WTC11 (cell line): ENCODE data around the gene DUOX1. TPM values are rescaled to one million over a fixed set of nuclear protein-coding genes. Genes with fewer than 3 reads are reported as not detected.
"Not testable (repeated sequence)": the region's sequence is repeated elsewhere in the genome, so short reads cannot be mapped to it uniquely, and the experiment has no call there.

Source experiments
- ATAC-seq: fragments of 200-7000 bp; cut with Tn5 transposase; 2 replicates; pipeline ENCODE4 v1.10.0; 2021; ENCODE audit warnings: mild to moderate bottlenecking, moderate library complexity
- CTCF ChIA-PET: fragments of 300-600 bp; sonication (Branson Sonifier 250); formaldehyde crosslinking; loops from one replicate; lab custom pipeline; 2021; ENCODE audit warnings: antibody characterized with exemption; lab: Charles Lee
- POLR2A ChIA-PET: fragments of 350-600 bp; sonication (Branson Sonifier 250); formaldehyde crosslinking; loops from one replicate; lab custom pipeline; 2021; ENCODE audit warnings: antibody characterized with exemption; lab: Charles Lee
- DNase-seq: peaks from one replicate; pipeline ENCODE4 v3.0.0; 2021; ENCODE audit warnings: low spot score
- H3K27ac Mint-ChIP-seq: 2 replicates; pipeline ENCODE4 v1.8.0; 2021; ENCODE audit warnings: mixed read lengths
- H3K27me3 Mint-ChIP-seq: 2 replicates; pipeline ENCODE4 v1.8.0; 2021; ENCODE audit warnings: low read depth, mild to moderate bottlenecking, moderate library complexity, mixed read lengths
- H3K36me3 Mint-ChIP-seq: 2 replicates; pipeline ENCODE4 v1.8.0; 2021; ENCODE audit warnings: mixed read lengths
- H3K4me1 Mint-ChIP-seq: 2 replicates; pipeline ENCODE4 v1.8.0; 2022; ENCODE audit warnings: mixed read lengths
- H3K4me3 Mint-ChIP-seq: 2 replicates; pipeline ENCODE4 v1.8.0; 2021; ENCODE audit warnings: mild to moderate bottlenecking, moderate library complexity, mixed read lengths
- H3K9me3 Mint-ChIP-seq: 2 replicates; pipeline ENCODE4 v1.8.0; 2021; ENCODE audit warnings: mixed read lengths
- ARID4B ChIP-seq: sonication (generic); formaldehyde crosslinking; IDR thresholded peaks from 2 replicates; pipeline ENCODE4 v1.8.0; 2023; ENCODE audit warnings: missing genetic modification reagents, mild to moderate bottlenecking, borderline replicate concordance
- ATF1 ChIP-seq: sonication (generic); formaldehyde crosslinking; IDR thresholded peaks from 2 replicates; pipeline ENCODE4 v1.8.1; 2023; ENCODE audit warnings: mild to moderate bottlenecking, moderate library complexity, missing genetic modification reagents
- ATF3 ChIP-seq: sonication (generic); formaldehyde crosslinking; conservative IDR thresholded peaks from 2 replicates; pipeline ENCODE4 v1.8.1; 2022; ENCODE audit warnings: mild to moderate bottlenecking, missing genetic modification reagents
- ATF6 ChIP-seq: sonication (generic); formaldehyde crosslinking; IDR thresholded peaks from 2 replicates; pipeline ENCODE4 v1.8.1; 2023; ENCODE audit warnings: mild to moderate bottlenecking, missing genetic modification reagents
- CREM ChIP-seq: sonication (generic); formaldehyde crosslinking; IDR thresholded peaks from 2 replicates; pipeline ENCODE4 v1.8.1; 2022; ENCODE audit warnings: mild to moderate bottlenecking, missing genetic modification reagents, moderate library complexity
- ETV6 ChIP-seq: sonication (generic); formaldehyde crosslinking; IDR thresholded peaks from 2 replicates; pipeline ENCODE4 v1.8.1; 2022; ENCODE audit warnings: mild to moderate bottlenecking, missing genetic modification reagents
- FOXP1 ChIP-seq: sonication (generic); formaldehyde crosslinking; IDR thresholded peaks from 2 replicates; pipeline ENCODE4 v1.8.0; 2022; ENCODE audit warnings: missing genetic modification reagents, mild to moderate bottlenecking, moderate library complexity, borderline replicate concordance
- FOXP4 ChIP-seq: sonication (generic); formaldehyde crosslinking; IDR thresholded peaks from 2 replicates; pipeline ENCODE4 v1.8.0; 2022; ENCODE audit warnings: mild to moderate bottlenecking, missing genetic modification reagents
- GABPB1 ChIP-seq: sonication (generic); formaldehyde crosslinking; IDR thresholded peaks from 2 replicates; pipeline ENCODE4 v1.8.1; 2023; ENCODE audit warnings: mild to moderate bottlenecking, missing genetic modification reagents
- GRHL2 ChIP-seq: fragments of 250-450 bp; sonication (Bioruptor Pico); IDR thresholded peaks from 2 replicates; pipeline ENCODE4 v1.8.0; 2022; ENCODE audit warnings: mild to moderate bottlenecking, moderate library complexity; ENCODE audit not compliant: insufficient replicate concordance, severe bottlenecking
- GTF2I ChIP-seq: fragments of 250-450 bp; sonication (Bioruptor Pico); conservative IDR thresholded peaks from 2 replicates; pipeline ENCODE4 v1.4.0; 2021; ENCODE audit warnings: mild to moderate bottlenecking
- IRF2 ChIP-seq: sonication (generic); formaldehyde crosslinking; IDR thresholded peaks from 2 replicates; pipeline ENCODE4 v1.8.0; 2022; ENCODE audit warnings: low read depth, missing genetic modification reagents, borderline replicate concordance
- JUN ChIP-seq: sonication (generic); formaldehyde crosslinking; IDR thresholded peaks from 2 replicates; pipeline ENCODE4 v1.8.0; 2023; ENCODE audit warnings: mild to moderate bottlenecking, missing genetic modification reagents
- NFE2L1 ChIP-seq: sonication (generic); formaldehyde crosslinking; IDR thresholded peaks from 2 replicates; pipeline ENCODE4 v1.8.1; 2023; ENCODE audit warnings: missing genetic modification reagents
- SOX15 ChIP-seq: fragments of 250-450 bp; sonication (Bioruptor Pico); IDR thresholded peaks from 2 replicates; pipeline ENCODE4 v1.9.0; 2021; ENCODE audit warnings: mild to moderate bottlenecking
- USF1 ChIP-seq: sonication (generic); formaldehyde crosslinking; IDR thresholded peaks from 2 replicates; pipeline ENCODE4 v1.8.0; 2022; ENCODE audit warnings: mild to moderate bottlenecking, missing genetic modification reagents
- USF2 ChIP-seq: sonication (generic); formaldehyde crosslinking; IDR thresholded peaks from 2 replicates; pipeline ENCODE4 v1.8.1; 2023; ENCODE audit warnings: mild to moderate bottlenecking, missing genetic modification reagents, moderate library complexity
- ZNF232 ChIP-seq: sonication (generic); formaldehyde crosslinking; IDR thresholded peaks from 2 replicates; pipeline ENCODE4 v1.8.0; 2022; ENCODE audit warnings: mild to moderate bottlenecking, missing genetic modification reagents
- ZNF263 ChIP-seq: sonication (generic); formaldehyde crosslinking; IDR thresholded peaks from 2 replicates; pipeline ENCODE4 v1.8.1; 2022; ENCODE audit warnings: low read depth, mild to moderate bottlenecking, moderate library complexity, missing genetic modification reagents
- ZNF416 ChIP-seq: fragments of 250-450 bp; sonication (Bioruptor Pico); IDR thresholded peaks from 2 replicates; pipeline ENCODE4 v1.9.0; 2021; ENCODE audit warnings: mild to moderate bottlenecking, inconsistent platforms
- total RNA-seq: library from RNA; stranded (reverse); gene quantifications from 3 replicates; pipeline ENCODE4 v1.2.3, GENCODE V29; 2021

The DUOX1 gene
- total RNA-seq, 1 experiment from 2014 or later, result 1.3 TPM

- no peak for TF ChIP-seq GTF2I (CRISPR knock-in tag)
- no peak for TF ChIP-seq ZNF263 (CRISPR knock-in tag)
- no peak for TF ChIP-seq GABPB1 (CRISPR knock-in tag)
- no peak for TF ChIP-seq SOX15 (CRISPR knock-in tag)
- TF ChIP-seq, all 79 proteins: peak for 0
Observed at GRCh38 chr15:45101749-45102148, 28.0 kb upstream of the DUOX1 start (continued).

GRCh38 chr15:45102226-45102625, 27.6 kb upstream of the DUOX1 start:
- no peak for TF ChIP-seq ATF6 (CRISPR knock-in tag)
- TF ChIP-seq JUN, result no peak
- TF ChIP-seq CREM (CRISPR knock-in tag), result no peak
- TF ChIP-seq GRHL2 (CRISPR knock-in tag), result no peak
- no peak for TF ChIP-seq ATF3 (CRISPR knock-in tag)
- no peak for TF ChIP-seq USF2 (CRISPR knock-in tag)
- no peak for TF ChIP-seq ARID4B
- TF ChIP-seq ATF1 (CRISPR knock-in tag), result no peak
- no peak for DNase-seq
- ChIA-PET CTCF (interaction anchor here (3.9 kb wide), 1 partner anchor 16 kb away, joined by 23 read pairs; no protein-coding TSS in a partner anchor), POLR2A (no interaction called here)
- Mint-ChIP-seq H3K27ac (no peak overlapping the region), H3K9me3 (no peaks in the 10 kb centered on the region), H3K36me3 (no peaks in the 10 kb centered on the region), H3K27me3 (peaks cover 12% of the 10 kb centered on the region), H3K4me3 (no peak overlapping the region), H3K4me1 (peaks cover 24% of the 10 kb centered on the region)
- no peak for ATAC-seq

GRCh38 chr15:45104170-45104569, 25.6 kb upstream of the DUOX1 start:
- ATAC-seq, H3K27ac Mint-ChIP-seq, POLR2A ChIA-PET, H3K36me3 Mint-ChIP-seq, DNase-seq, H3K9me3 Mint-ChIP-seq, H3K4me3 Mint-ChIP-seq: not testable (repeated sequence)
- CTCF ChIA-PET, result interaction anchor here (2.8 to 3.9 kb wide), 2 partner anchors 14 kb away, joined by 23 to 28 read pairs; no protein-coding TSS in a partner anchor
- H3K27me3 Mint-ChIP-seq, result peaks cover 22% of the 10 kb centered on the region
- peaks cover 24% of the 10 kb centered on the region for H3K4me1 Mint-ChIP-seq

GRCh38 chr15:45105586-45105985, 24.2 kb upstream of the DUOX1 start:
- no peak for DNase-seq
- Mint-ChIP-seq H3K36me3 (no peaks in the 10 kb centered on the region), H3K4me1 (peaks cover 24% of the 10 kb centered on the region), H3K27ac (no peak overlapping the region), H3K27me3 (peaks cover 33% of the 10 kb centered on the region), H3K9me3 (no peaks in the 10 kb centered on the region), H3K4me3 (no peak overlapping the region)
- CTCF ChIA-PET, result interaction anchor here (0.7 to 2.8 kb wide), 4 partner anchors 12 to 137 kb away, joined by 3 to 28 read pairs (median 4); no protein-coding TSS in a partner anchor
- ATAC-seq, result no peak
- POLR2A ChIA-PET, result no interaction called here
- TF ChIP-seq FOXP1 (CRISPR knock-in tag), result no peak
- TF ChIP-seq ETV6 (CRISPR knock-in tag), result no peak
- no peak for TF ChIP-seq NFE2L1 (CRISPR knock-in tag)
- no peak for TF ChIP-seq FOXP4
- no peak for TF ChIP-seq ZNF232 (CRISPR knock-in tag)
- no peak for TF ChIP-seq ZNF416 (CRISPR knock-in tag)
- TF ChIP-seq USF1, result no peak
- TF ChIP-seq USF2 (CRISPR knock-in tag), result no peak
- no peak for TF ChIP-seq IRF2
